NCI-H2171 (cell line): ENCODE measurements around the gene PES1.
"Not testable (repeated sequence)": the region's sequence is repeated elsewhere in the genome, so short reads cannot be mapped to it uniquely, and the experiment has no call there.

ENCODE experiments used
- DNase-seq: peaks from one replicate; lab custom pipeline; 2025; lab: John Stamatoyannopoulos, UW

The PES1 gene

GRCh38 chr22:30552719-30553118 is 39.0 kb downstream of the PES1 start:
- no peak for DNase-seq

DNA sequence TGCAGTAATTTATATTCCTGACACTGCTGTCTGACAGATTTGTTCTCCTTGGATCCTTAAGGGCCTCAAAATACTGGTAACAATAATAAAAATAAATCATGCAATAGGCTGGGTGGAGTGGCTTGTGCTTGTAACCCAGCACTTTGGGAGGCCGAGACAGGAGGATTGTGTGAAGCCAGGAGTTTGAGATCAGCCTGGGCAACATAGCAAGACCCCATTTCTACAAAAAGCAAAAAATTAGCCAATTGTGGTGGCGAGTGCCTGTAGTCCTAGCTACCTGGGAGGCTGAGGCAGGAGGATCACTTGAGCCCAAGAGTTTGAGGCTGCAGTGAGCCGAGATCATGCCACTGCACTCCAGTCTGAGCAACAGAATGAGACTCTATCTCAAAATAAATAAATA is 39.9 kb downstream of the PES1 start:
- not testable (repeated sequence) for DNase-seq

- DNase-seq, result no peak
Measured at GRCh38 chr22:30547188-30547587, 44.5 kb downstream of the PES1 start.

DNA sequence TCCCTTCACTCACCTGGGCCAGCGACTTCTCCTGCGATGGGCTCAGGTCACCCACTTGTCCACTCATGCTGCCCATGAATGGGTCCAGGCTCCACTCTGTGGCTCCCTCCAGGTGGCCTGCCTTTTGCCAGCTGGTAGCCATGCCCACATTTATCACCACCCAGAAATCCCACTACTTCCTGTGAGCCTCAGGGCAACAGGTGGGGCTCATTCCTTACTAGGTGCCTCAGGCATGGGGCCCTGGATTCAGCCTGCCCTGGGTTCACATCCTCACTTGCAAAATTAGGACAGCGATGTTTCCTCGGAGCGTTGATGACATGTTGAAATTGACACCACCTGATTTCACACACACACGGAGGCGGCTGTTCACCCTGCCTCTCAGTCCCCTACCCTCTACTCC is 45.1 kb downstream of the PES1 start, which contains the start of gene SEC14L6:
Gene SEC14L6, minus strand, starts transcription at position 126 of the 400 bp plus-strand sequence. Its CDS starts 59 bp downstream, at position 67.
- DNase-seq, result no peak

DNA sequence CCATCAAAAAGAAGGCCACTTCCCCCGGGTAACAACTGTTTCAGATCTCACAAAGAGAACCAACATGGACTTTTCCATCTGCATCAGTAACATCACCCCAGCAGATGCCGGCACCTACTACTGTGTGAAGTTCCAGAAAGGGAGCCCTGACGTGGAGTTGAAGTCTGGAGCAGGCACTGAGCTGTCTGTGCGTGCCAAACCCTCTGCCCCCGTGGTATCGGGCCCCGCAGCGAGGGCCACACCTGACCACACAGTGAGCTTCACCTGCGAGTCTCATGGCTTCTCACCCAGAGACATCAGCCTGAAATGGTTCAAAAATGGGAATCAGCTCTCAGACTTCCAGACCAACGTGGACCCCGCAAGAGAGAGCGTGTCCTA is 48.9 kb downstream of the PES1 start:
- no peak for DNase-seq

DNA sequence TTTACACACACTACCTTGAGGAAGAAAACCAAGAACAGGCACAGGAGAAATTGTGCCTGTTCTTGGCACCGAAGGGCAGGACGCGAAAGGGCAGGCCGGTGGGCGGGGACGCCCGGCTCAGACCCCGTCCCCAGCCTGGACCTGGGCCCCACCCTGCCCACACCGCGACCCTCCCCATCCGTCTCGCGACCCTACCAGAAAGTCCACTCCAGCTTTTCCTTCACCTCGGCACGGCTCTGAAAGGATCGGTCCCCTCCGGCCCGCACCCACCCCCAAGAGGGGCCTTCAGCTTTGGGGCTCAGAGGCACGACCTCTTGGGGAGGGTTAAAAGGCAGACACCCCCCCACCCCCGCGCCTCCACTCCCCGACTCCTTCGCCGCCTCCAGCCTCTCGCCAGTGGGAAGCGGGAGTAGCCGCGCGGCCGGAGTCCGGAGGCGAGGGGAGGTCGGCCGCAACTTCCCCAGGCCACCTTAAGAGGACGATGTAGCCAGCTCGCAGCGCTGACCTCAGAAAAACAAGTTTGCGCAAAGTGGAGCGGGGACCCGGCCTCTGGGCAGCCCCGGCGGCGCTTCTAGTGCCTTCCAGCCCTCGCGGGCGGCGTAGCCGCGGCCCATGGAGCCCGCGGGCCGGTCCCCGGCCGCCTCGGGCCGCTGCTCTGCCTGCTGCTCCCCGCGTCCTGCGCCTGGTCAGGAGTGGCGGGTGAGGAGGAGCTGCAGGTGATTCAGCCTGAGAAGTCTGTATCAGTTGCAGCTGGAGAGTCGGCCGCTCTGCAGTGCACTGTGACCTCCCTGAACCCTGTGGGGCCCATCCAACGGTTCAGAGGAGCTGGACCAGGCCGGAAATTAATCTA is 49.5 kb downstream of the PES1 start:
- DNase-seq, result no peak

DNA sequence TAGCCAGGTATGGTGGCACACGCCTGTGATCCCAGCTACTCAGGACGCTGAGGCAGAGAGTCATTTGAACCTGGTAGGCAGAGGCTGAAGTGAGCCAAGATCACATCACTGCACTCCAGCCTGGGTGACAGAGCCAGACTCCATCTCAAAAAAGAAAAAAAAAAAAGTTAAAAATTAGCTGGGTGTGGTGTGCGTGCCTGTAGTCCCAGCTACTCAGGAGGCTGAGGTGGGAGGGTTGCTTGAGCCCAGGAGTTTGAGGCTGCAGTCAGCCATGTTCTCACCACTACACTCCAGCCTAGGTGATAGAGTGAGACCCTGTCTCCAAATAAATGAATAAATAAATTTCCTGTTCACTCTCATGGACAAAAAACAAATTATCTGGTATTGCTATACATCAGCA is 50.2 kb downstream of the PES1 start:
- not testable (repeated sequence) for DNase-seq

DNA sequence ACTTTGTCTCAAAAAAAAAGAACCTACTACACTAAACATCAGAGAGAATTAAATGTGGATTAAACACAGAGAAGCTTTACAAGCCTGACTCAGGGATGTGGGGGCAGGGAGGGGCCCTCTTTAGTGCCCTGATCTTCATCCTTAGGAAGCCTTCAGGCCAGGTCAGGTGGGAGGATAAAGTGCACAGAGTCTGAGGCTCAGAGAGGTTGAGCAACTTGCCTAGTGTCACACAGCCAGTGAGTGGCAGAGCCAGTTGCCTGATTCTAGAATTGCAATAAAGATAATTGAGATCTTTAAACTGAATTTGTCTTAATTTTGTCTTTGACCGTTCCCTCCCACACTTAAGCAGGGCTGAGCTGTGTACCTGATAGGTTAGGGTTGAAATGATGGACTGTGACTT is 52.3 kb downstream of the PES1 start:
- DNase-seq, result no peak

DNA sequence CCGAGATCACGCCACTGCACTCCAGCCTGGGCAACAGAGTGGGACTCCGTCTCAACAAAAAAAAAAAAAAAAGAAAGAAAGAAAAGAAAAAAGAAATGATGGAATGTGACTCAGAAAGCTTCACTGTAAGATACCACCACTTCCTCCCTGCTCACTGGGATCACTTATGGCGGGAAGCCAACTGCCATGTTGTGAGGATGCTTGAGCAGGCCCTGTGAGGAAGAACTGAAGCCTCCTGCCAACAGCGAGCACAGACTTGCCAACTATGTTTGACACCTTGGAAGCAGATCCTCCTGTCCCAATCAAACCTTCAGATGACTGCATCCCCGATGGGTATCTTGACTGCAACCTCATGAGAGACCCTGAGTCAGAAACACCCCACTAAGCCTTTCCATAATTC is 53.4 kb downstream of the PES1 start:
- DNase-seq, result peak; percentile 18

DNA sequence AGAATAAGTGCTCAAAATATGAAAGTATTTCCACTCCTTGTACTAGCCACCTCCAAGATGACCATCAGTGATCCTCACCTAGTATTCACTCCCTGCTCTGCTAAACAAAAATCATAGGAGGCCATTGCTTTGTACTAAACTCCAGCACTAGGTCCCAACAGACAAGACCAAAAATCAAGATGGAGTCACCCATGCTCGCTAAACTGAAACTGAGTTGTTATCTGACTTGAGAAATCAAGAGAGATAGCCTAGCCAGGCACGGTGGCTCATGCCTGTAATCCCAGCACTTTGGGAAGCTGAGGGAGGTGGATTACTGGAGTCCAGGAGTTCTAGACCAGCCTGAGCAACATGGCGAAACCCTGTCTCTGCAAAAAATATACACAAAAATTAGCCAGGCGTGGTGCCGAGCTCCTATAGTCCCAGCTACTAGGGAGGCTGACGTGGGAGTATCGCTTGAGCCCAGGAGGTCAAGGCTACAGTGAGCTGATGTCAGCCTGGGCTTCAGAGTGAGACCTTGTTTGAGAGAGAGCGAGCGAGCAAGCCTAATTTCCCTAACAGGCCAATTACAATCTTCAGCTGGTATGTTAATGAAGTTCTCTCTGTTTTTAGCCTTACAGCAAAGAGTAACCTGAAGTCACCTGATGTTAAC is 54.5 kb downstream of the PES1 start:
- DNase-seq, result no peak

DNA sequence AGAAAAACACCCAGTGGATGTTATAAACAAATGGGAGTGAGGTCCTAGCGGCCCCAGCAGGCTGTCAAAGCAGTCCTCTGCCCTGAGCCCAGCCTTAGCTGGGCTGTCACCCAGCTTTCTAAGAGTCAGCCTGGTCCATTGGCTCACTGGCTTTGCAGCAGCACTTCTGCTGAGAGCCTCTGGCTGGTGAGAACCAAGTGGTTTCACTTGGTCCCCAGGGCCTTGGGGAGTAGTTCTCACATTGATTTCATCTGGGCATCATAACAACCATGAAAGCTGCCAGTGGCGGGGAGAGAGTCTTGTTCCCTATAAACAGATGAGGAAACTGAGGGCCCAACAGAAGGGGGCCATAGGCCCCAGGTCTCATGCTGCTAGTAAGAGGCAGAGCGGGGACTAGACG is 56.5 kb downstream of the PES1 start:
- no peak for DNase-seq

GRCh38 chr22:30531651-30532608 is 59.8 kb downstream of the PES1 start:
- DNase-seq, result no peak

DNA sequence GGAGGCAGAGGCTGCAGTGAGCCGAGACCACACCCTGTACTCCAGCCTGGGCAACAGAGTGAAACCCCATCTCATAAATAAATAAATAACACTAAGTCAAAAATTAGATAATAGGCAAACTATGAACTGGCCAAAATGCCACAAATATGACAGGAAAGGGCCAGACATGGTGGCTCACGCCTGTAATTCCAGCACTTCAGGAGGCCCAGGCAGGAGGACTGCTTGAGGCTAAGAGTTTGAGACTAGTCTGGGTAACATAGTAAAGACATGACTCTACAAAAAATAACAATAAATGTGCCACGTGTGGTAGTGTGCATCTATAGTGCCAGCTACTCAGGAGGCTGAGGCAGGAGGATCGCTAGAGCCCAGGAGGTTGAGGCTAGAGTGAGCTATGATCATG is 65.1 kb downstream of the PES1 start:
- no peak for DNase-seq
